Hepatocyte (in vitro differentiated cells): ENCODE data around the gene STYX. TPM values are rescaled to one million over a fixed set of nuclear protein-coding genes. Genes with fewer than 3 reads are reported as not detected.

ENCODE experiments used
- DNase-seq: peaks from one replicate; pipeline ENCODE4 v3.0.0-alpha.2; 2016; ENCODE audit warnings: low spot score
- H2AFZ ChIP-seq: fragments of 200-600 bp; sonication (generic); 2 replicates; pipeline ENCODE4 v1.6.0; 2016; ENCODE audit warnings: antibody characterized with exemption, mild to moderate bottlenecking
- H3K27ac ChIP-seq: fragments of 200-600 bp; sonication (generic); 2 replicates; pipeline ENCODE4 v1.5.1; 2016; ENCODE audit warnings: mild to moderate bottlenecking
- H3K27me3 ChIP-seq: fragments of 200-600 bp; sonication (generic); 2 replicates; pipeline ENCODE4 v1.6.1; 2016
- H3K36me3 ChIP-seq: fragments of 200-600 bp; sonication (generic); replicated peaks from 2 replicates; pipeline ENCODE4 v1.5.1; 2016; ENCODE audit warnings: low read depth; ENCODE audit not compliant: insufficient read depth
- H3K4me1 ChIP-seq: fragments of 200-600 bp; sonication (generic); 2 replicates; pipeline ENCODE4 v1.5.1; 2016; ENCODE audit warnings: mild to moderate bottlenecking, moderate library complexity; ENCODE audit not compliant: insufficient read depth
- H3K4me2 ChIP-seq: fragments of 200-600 bp; sonication (generic); 2 replicates; pipeline ENCODE4 v1.6.0; 2016
- H3K4me3 ChIP-seq: fragments of 200-600 bp; sonication (generic); 2 replicates; pipeline ENCODE4 v1.5.1; 2016; ENCODE audit warnings: mild to moderate bottlenecking
- H3K79me2 ChIP-seq: fragments of 200-600 bp; sonication (generic); 2 replicates; pipeline ENCODE4 v1.6.0; 2017; ENCODE audit warnings: mild to moderate bottlenecking
- H3K9me2 ChIP-seq: fragments of 200-600 bp; sonication (generic); replicated peaks from 2 replicates; pipeline ENCODE4 v1.6.0; 2017; ENCODE audit warnings: mild to moderate bottlenecking; ENCODE audit not compliant: insufficient read depth
- H3K9me3 ChIP-seq: fragments of 200-600 bp; sonication (generic); 2 replicates; pipeline ENCODE4 v1.5.1; 2016; ENCODE audit warnings: low read depth, mild to moderate bottlenecking
- H4K20me1 ChIP-seq: fragments of 200-600 bp; sonication (generic); 2 replicates; pipeline ENCODE4 v1.6.0; 2016; ENCODE audit warnings: mild to moderate bottlenecking; ENCODE audit not compliant: insufficient read depth, poor library complexity, severe bottlenecking
- EZH2 ChIP-seq: fragments of 200-600 bp; sonication (generic); IDR thresholded peaks from 2 replicates; pipeline ENCODE4 v1.6.1; 2016; ENCODE audit warnings: antibody characterized with exemption, mild to moderate bottlenecking, borderline replicate concordance
- EZH2phosphoT487 ChIP-seq: fragments of 200-600 bp; sonication (generic); IDR thresholded peaks from one replicate; pipeline ENCODE4 v1.6.1; 2018; ENCODE audit warnings: antibody characterized with exemption, mild to moderate bottlenecking, low read depth, moderate library complexity; ENCODE audit not compliant: unreplicated experiment, severe bottlenecking
- WGBS: methylation state at CpG from one replicate; pipeline ENCODE4 v1.1.6; 2016; ENCODE audit warnings: low lambda C conversion rate; ENCODE audit errors: missing lambda C conversion rate; 5-methylcytosine and 5-hydroxymethylcytosine counted together
- polyA plus RNA-seq: library from polyadenylated mRNA; unstranded; fragments of >200 nt; fragmentation: Nextera tagmentation; extraction: Ambion mirVana; gene quantifications from 2 replicates; pipeline ENCODE4 v1.2.1, GENCODE V29; 2016
- total RNA-seq: library from RNA; depleted of rRNA; stranded (reverse); fragments of >200 nt; gene quantifications from 2 replicates; pipeline ENCODE4 v1.2.3, GENCODE V29; 2014
- TF ChIP-seq, protein P1 (sequence below): fragments of 200-600 bp; sonication (generic); IDR thresholded peaks from 2 replicates; pipeline ENCODE4 v1.5.1; 2016; ENCODE audit warnings: antibody characterized with exemption, mild to moderate bottlenecking; ENCODE audit not compliant: poor library complexity

The STYX gene
- total and polyA plus RNA-seq, 2 experiments from 2014 or later = 8.1 to 21.5 TPM

DNA sequence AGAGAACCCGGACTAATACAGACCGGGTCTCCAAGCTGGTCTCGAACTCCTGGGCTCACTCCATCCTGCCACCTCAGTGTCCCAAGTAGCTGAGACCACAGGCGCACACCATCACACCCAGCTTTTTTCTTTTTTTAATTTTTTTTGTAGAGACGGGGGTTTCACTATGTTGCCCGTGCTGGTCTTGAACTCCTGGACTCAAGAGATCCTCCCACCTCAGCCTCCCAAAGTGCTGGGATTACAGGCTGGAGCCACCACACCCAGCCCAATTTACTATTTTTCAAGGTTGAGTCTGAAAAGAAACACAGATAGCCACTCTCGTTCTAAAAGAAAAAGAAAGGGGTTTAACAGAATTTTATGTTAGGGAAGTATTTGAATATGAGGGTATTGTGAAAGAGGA, 36.4 kb upstream of the STYX start:
- Histone ChIP-seq H3K27me3 (no peaks in the 10 kb centered on the region), H4K20me1 (peaks cover 28% of the 10 kb centered on the region), H3K36me3 (no peaks in the 10 kb centered on the region), H3K9me2 (no peaks in the 10 kb centered on the region), H3K79me2 (peaks cover 60% of the 10 kb centered on the region), H3K4me1 (peaks cover 21% of the 10 kb centered on the region), H2AFZ (no peak overlapping the region), H3K4me2 (peak overlapping the region; percentile 77), H3K27ac (peak overlapping the region; percentile 98), H3K9me3 (no peaks in the 10 kb centered on the region), H3K4me3 (no peak overlapping the region)
- TF ChIP-seq EZH2phosphoT487 (no peak), EZH2 (no peak)
- TF ChIP-seq, protein P1, sequence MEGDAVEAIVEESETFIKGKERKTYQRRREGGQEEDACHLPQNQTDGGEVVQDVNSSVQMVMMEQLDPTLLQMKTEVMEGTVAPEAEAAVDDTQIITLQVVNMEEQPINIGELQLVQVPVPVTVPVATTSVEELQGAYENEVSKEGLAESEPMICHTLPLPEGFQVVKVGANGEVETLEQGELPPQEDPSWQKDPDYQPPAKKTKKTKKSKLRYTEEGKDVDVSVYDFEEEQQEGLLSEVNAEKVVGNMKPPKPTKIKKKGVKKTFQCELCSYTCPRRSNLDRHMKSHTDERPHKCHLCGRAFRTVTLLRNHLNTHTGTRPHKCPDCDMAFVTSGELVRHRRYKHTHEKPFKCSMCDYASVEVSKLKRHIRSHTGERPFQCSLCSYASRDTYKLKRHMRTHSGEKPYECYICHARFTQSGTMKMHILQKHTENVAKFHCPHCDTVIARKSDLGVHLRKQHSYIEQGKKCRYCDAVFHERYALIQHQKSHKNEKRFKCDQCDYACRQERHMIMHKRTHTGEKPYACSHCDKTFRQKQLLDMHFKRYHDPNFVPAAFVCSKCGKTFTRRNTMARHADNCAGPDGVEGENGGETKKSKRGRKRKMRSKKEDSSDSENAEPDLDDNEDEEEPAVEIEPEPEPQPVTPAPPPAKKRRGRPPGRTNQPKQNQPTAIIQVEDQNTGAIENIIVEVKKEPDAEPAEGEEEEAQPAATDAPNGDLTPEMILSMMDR = no peak
- DNase-seq = no peak
- WGBS = 92% methylated on average over 7 of the region's 7 CpGs

DNA sequence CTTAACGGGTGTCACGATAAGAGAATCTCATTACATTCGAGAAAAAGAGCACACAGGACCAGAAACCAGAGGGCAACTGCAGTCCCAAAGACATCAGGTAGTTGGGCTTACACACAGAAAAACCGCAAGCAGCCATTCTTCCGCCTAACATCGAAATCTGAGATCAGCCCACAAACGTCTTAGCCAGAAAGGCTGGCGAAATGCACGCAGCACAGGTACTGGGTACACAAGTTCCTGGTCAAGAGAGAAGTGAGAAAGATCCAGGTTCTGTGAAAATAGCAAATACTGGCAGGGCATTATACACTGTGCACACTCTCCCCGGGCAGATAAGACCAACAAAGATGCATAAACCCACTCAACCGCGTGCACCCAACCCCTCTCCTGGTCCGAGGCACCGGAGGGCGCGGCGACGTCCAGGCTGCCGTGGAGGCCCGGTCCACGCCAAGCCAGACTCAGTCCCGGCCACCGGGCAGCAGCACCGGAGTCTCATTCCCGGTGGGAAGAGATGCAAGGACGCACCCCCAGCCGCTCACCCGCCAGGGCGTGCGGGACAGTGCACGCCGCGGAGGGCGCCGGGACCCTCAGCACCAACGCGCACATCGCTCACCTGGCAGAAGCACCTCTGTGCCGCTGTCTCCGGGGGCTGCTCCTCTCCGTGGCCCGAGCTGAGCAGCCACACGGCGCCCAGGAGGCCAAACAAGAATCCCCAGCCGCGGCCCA, 35.0 kb upstream of the STYX start:
- peak overlapping the region; percentile 98 for H3K27ac ChIP-seq
- H3K4me1 ChIP-seq = peaks cover 21% of the 10 kb centered on the region
- H3K9me3 ChIP-seq = no peaks in the 10 kb centered on the region
- peak overlapping the region; percentile 82 for H3K4me3 ChIP-seq
- peaks cover 26% of the 10 kb centered on the region for H4K20me1 ChIP-seq
- H3K27me3 ChIP-seq = no peaks in the 10 kb centered on the region
- peak overlapping the region; percentile 77 for H3K4me2 ChIP-seq
- no peaks in the 10 kb centered on the region for H3K36me3 ChIP-seq
- H3K79me2 ChIP-seq = peaks cover 46% of the 10 kb centered on the region
- peak overlapping the region; percentile 16 for H2AFZ ChIP-seq
- WGBS = under 1% methylated on average over 46 of the region's 46 CpGs
- H3K9me2 ChIP-seq = no peaks in the 10 kb centered on the region
- TF ChIP-seq EZH2phosphoT487 (no peak), EZH2 (no peak)
- TF ChIP-seq, protein P1 = no peak
- DNase-seq = peak; percentile 49

DNA sequence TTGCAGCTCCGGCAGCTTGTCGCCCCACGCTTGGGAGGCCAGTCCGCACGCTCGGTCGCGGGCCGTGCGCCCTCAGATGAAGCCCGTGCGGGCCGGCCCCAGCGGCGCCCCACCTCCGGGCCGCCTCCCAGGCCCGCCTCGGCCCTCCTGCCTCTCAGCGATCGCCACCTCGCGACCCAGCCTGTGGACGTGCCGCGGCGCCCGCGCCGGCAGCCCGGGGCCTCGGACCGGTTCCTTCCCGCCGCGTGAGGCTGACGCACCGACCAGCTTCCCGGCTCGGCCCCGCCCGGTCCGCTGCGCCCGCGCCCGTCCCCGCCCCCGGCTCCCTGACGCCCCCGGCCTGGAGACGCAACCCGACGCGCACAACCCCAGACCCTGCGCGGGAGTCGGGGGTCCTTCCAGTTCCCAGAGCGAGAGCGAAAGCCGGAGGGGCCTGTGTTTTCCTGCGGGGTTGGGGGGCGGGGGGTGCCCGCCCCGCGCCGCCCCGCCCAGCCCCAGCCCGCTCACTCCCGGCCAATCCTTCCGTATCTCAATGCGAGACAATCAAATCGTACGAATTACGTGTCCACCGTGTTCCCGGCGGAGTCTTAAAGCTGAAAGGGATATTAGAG, 34.4 kb upstream of the STYX start, which contains the start of gene ERO1A:
Gene ERO1A, minus strand, starts transcription at position 78 of the 611 bp plus-strand sequence. Its CDS starts 77 bp downstream, at position 1.
- under 1% methylated on average over 26 of the region's 78 CpGs for WGBS
- H3K4me2 ChIP-seq = peak within 1 kb of the TSS; percentile 77
- H3K9me3 ChIP-seq = no peaks in the 10 kb centered on the region
- H3K4me1 ChIP-seq = peaks cover 21% of the 10 kb centered on the region
- DNase-seq = peak; percentile 93
- H4K20me1 ChIP-seq = peaks cover 24% of the 10 kb centered on the region
- H3K9me2 ChIP-seq = no peaks in the 10 kb centered on the region
- H2AFZ ChIP-seq = peak within 1 kb of the TSS; percentile 16
- TF ChIP-seq, protein P1 = no peak
- TF ChIP-seq EZH2phosphoT487 = no peak
- no peak for TF ChIP-seq EZH2
- peak within 1 kb of the TSS; percentile 98 for H3K27ac ChIP-seq
- no peaks in the 10 kb centered on the region for H3K36me3 ChIP-seq
- peak within 1 kb of the TSS; percentile 82 for H3K4me3 ChIP-seq
- no peaks in the 10 kb centered on the region for H3K27me3 ChIP-seq
- peaks cover 40% of the 10 kb centered on the region for H3K79me2 ChIP-seq
